Activated CD4-positive, alpha-beta T cell treated with anti-CD3 and anti-CD28 coated beads for 4 hours (primary cell): ENCODE data around the gene LTC4S.
"Not testable (repeated sequence)": the region's sequence is repeated elsewhere in the genome, so short reads cannot be mapped to it uniquely, and the experiment has no call there.

ENCODE experiments used
- DNase-seq, 2 donors: peaks; one replicate each; pipeline ENCODE4 v3.0.0-alpha.2; 2020

LTC4S gene

GRCh38 chr5:179827680-179828079, 33.9 kb downstream of the LTC4S start:
- DNase-seq, result peak; percentile 43 to 56

- DNase-seq, result no peak
Observed at GRCh38 chr5:179828756-179829421, 35.1 kb downstream of the LTC4S start.

DNA sequence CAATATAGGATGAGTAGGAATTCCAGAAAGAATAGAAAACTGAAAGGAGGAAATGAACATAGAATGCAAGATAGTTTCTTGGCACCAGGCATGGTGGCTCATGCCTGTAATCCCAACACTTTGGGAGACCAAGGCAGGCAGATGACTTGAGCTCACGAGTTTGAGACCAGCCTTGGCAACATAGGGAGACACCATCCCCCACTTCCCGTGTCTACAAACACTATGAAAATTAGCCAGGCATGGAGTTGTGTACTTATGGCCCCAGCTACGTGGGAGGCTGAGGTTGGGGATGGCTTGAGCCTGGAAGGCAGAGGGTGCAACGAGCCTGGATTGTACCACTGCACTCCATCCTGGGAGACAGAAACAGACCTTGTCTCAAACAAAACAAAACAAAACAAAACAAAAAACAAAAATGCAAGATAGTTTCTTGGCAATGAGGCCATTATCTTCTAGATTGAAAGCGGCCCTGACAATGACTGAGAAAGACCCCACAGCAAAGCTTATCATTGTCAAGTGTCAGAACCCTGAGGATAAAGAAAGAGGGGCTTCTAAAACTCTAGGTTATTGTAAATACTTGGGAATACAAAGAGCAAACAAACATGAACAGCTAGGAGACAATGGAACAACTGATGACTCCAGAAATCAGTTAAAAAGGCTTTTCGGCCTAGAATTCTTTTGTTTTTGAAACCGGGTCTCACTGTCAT, 36.1 kb downstream of the LTC4S start:
- no peak for DNase-seq

- no peak for DNase-seq
Observed at GRCh38 chr5:179830818-179831468, 37.2 kb downstream of the LTC4S start.

GRCh38 chr5:179832039-179832745, 38.4 kb downstream of the LTC4S start:
- DNase-seq, result no peak

GRCh38 chr5:179833056-179833708, 39.4 kb downstream of the LTC4S start:
- no peak for DNase-seq

DNA sequence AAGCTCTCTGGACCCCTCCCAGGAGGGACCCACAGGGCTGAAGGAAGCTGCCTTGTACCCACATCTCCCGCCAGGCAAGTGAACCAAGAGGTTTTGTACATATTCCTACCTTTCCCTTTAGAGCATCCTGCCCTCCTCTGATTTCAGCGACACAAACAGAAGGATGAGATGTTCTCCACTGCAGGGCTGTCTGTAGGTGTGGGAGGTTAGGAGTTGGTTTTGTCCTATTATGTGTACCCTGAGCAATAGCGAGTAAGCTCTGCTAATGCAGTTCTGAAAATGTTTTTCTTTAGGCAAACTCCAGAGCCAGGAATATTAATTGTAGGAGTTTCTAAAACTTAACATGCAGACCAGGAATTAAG, 39.9 kb downstream of the LTC4S start:
- DNase-seq, result no peak

DNA sequence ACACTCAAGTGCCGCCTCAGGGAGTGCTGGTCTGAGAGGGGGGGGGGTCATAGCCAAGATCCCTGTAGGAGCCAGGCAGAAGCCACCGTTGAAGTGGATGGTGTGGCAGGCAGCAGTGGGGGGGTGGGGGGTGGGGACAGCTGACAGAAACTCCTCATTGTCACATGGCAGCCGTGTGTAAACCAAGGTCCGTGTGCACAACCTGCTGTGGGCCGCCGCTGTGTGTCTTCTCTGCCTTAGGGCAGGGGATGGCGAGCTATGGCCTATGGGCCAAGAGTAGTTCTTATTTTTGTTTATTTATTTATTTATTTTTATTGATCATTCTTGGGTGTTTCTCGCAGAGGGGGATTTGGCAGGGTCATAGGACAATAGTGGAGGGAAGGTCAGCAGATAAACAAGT, 40.3 kb downstream of the LTC4S start:
- no peak for DNase-seq

DNA sequence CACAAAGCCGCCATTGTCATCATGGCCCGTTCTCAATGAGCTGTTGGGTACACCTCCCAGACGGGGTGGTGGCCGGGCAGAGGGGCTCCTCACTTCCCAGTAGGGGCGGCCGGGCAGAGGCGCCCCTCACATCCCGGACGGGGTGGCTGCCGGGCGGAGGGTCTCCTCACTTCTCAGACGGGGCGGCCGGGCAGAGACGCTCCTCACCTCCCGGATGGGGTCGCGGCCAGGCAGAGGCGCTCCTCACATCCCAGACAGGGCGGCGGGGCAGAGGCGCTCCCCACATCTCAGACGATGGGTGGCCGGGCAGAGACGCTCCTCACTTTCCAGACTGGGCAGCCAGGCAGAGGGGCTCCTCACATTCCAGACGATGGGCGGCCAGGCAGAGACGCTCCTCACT, 41.1 kb downstream of the LTC4S start:
- not testable (repeated sequence) for DNase-seq

GRCh38 chr5:179836225-179837019, 42.6 kb downstream of the LTC4S start:
- peak; percentile 50 to 59 for DNase-seq

DNA sequence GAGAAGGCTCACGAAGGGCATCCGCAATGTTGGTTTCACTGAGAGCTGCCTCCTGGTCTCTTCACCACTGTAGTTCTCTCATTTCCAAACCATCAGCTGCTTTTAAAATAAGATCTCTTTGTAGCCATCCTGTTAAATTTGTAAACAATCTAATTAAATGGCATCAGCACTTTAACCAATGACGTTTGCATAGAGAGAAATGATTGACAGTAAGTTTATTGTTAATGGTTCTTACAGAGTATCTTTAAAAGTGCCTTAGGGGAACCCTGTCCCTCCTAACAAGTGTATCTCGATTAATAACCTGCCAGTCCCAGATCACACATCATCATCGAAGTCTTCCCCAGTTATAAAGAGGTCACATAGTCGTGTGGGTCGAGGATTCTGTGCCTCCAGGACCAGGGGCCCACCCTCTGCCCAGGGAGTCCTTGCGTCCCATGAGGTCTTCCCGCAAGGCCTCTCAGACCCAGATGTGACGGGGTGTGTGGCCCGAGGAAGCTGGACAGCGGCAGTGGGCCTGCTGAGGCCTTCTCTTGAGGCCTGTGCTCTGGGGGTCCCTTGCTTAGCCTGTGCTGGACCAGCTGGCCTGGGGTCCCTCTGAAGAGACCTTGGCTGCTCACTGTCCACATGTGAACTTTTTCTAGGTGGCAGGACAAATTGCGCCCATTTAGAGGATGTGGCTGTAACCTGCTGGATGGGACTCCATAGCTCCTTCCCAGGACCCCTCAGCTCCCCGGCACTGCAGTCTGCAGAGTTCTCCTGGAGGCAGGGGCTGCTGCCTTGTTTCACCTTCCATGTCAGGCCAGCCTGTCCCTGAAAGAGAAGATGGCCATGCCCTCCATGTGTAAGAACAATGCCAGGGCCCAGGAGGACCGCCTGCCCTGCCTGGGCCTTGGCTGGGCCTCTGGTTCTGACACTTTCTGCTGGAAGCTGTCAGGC, 43.6 kb downstream of the LTC4S start:
- DNase-seq, result no peak

- no peak for DNase-seq
Observed at GRCh38 chr5:179839328-179840256, 45.8 kb downstream of the LTC4S start.

GRCh38 chr5:179840321-179840720, 46.5 kb downstream of the LTC4S start:
- DNase-seq, result no peak

DNA sequence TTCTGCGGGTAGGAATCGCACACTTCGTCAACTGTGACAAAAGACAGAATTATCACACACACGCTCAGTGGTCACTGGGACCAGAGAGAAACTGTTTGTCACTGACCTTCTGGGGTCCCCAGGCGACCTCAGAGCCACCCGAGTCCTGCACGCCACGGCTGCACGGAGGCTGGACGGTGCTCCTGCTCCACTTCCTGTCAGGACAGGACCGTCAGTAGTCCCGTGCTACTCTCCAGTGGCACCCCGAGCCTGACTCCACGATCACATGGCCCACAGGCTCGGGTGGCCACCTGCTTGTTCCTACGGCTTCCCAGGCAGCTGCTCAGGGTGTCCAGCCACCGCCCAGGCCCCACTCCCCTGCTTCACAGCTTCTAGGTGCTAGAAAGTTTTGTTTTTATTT, 47.0 kb downstream of the LTC4S start:
- DNase-seq, result no peak

DNA sequence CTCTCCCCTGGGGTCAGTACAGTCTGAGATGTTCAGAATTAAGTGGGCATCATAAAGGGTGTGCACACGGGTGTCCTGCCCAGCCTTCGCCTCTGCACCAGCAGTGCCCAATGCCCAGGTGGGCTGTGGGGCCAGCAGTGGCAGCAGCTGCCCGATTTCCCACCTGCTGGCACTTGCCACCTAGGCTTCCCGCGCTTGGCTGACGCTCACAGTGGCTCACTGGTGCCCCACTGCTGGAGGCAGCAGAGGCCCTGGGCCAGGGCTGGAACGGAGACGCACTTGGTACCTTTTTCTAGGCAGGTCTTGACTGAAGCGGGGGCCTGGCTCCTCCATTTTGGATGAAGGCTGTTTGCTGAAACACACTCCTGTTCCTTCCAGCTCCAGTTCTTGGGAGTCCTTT, 47.8 kb downstream of the LTC4S start:
- no peak for DNase-seq
